Parathyroid adenoma (tissue), 2 donors: ENCODE results near the gene ACTMAP.

Experiments
- H2AFZ ChIP-seq: fragments of 300-600 bp; sonication (generic); one replicate; pipeline ENCODE4 v1.7.0; 2017; ENCODE audit warnings: antibody characterized with exemption, mild to moderate bottlenecking
- H3K27ac ChIP-seq: fragments of 300-600 bp; sonication (generic); one replicate; pipeline ENCODE4 v1.7.0; 2017
- H3K27me3 ChIP-seq: fragments of 300-600 bp; sonication (generic); one replicate; pipeline ENCODE4 v1.7.0; 2017; ENCODE audit warnings: low read length; ENCODE audit not compliant: control insufficient read depth, insufficient read depth
- H3K36me3 ChIP-seq: fragments of 300-600 bp; sonication (generic); one replicate; pipeline ENCODE4 v1.7.0; 2017; ENCODE audit warnings: low read length; ENCODE audit not compliant: control insufficient read depth, insufficient read depth
- H3K4me1 ChIP-seq: fragments of 300-600 bp; sonication (generic); one replicate; pipeline ENCODE4 v1.7.0; 2017; ENCODE audit warnings: control low read depth
- H3K4me2 ChIP-seq: fragments of 300-600 bp; sonication (generic); one replicate; pipeline ENCODE4 v1.7.0; 2017; ENCODE audit warnings: low read length
- H3K4me3 ChIP-seq: fragments of 300-600 bp; sonication (generic); one replicate; pipeline ENCODE4 v1.7.0; 2017; ENCODE audit warnings: low read depth, low read length
- H3K79me2 ChIP-seq: fragments of 300-600 bp; sonication (generic); one replicate; pipeline ENCODE4 v1.7.0; 2017; ENCODE audit warnings: control low read depth
- H3K9ac ChIP-seq: fragments of 300-600 bp; sonication (generic); one replicate; pipeline ENCODE4 v1.7.0; 2017; ENCODE audit warnings: mild to moderate bottlenecking
- H3K9me3 ChIP-seq: fragments of 300-600 bp; sonication (generic); one replicate; pipeline ENCODE4 v1.7.0; 2017; ENCODE audit warnings: low read length; ENCODE audit not compliant: control insufficient read depth
- CTCF ChIP-seq: fragments of 300-600 bp; sonication (generic); IDR thresholded peaks from one replicate; pipeline ENCODE4 v1.7.0; 2017; ENCODE audit warnings: antibody characterized with exemption, mild to moderate bottlenecking
- donor health status: primary hyperparathyroidism.

ACTMAP gene, protein sequence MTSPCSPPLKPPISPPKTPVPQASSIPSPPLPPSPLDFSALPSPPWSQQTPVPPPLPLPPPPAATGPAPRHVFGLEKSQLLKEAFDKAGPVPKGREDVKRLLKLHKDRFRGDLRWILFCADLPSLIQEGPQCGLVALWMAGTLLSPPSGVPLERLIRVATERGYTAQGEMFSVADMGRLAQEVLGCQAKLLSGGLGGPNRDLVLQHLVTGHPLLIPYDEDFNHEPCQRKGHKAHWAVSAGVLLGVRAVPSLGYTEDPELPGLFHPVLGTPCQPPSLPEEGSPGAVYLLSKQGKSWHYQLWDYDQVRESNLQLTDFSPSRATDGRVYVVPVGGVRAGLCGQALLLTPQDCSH

GRCh38 chr19:40750058-40750873, at the start of gene ACTMAP:
ACTMAP (minus strand) TSS chr19:40750477; CDS start chr19:40749803, 674 bp downstream.
- Histone ChIP-seq H3K27ac (peak within 1 kb of the TSS; percentile 94), H3K9ac (peak within 1 kb of the TSS; percentile 42), H2AFZ (peak within 1 kb of the TSS; percentile 87), H3K36me3 (no peaks in the 10 kb centered on the region), H3K4me3 (peak within 1 kb of the TSS; percentile 98), H3K27me3 (no peaks in the 10 kb centered on the region), H3K4me2 (peak within 1 kb of the TSS; percentile 99), H3K9me3 (no peaks in the 10 kb centered on the region), H3K4me1 (peaks cover 11% of the 10 kb centered on the region), H3K79me2 (peaks cover 26% of the 10 kb centered on the region)
- TF ChIP-seq CTCF = no peak

- Histone ChIP-seq H3K9me3 (no peaks in the 10 kb centered on the region), H2AFZ (peak overlapping the region; percentile 53), H3K4me1 (peaks cover 32% of the 10 kb centered on the region)
Observed at GRCh38 chr19:40799558-40800338, 49.5 kb upstream of the ACTMAP start.

GRCh38 chr19:40798683-40799557, 48.6 kb upstream of the ACTMAP start, which contains the start of gene EGLN2:
EGLN2 (plus strand) TSS chr19:40799191; CDS start chr19:40800573, 1,382 bp downstream.
- H3K9ac ChIP-seq = peak within 1 kb of the TSS; percentile 80
- H3K9me3 ChIP-seq = no peaks in the 10 kb centered on the region
- peak within 1 kb of the TSS; percentile 89 for H2AFZ ChIP-seq
- TF ChIP-seq CTCF = no peak
- peak within 1 kb of the TSS; percentile 63 for H3K4me3 ChIP-seq
- H3K36me3 ChIP-seq = no peaks in the 10 kb centered on the region
- peak within 1 kb of the TSS; percentile 67 for H3K4me2 ChIP-seq
- H3K79me2 ChIP-seq = peaks cover 8% of the 10 kb centered on the region
- H3K27me3 ChIP-seq = no peaks in the 10 kb centered on the region
- peak within 1 kb of the TSS; percentile 84 for H3K27ac ChIP-seq
- H3K4me1 ChIP-seq = peaks cover 26% of the 10 kb centered on the region

More at GRCh38 chr19:40799558-40800338, 49.5 kb upstream of the ACTMAP start:
- Histone ChIP-seq H3K4me3 (peak overlapping the region; percentile 63), H3K9ac (peak overlapping the region; percentile 80), H3K27me3 (no peaks in the 10 kb centered on the region), H3K4me2 (peak overlapping the region; percentile 67), H3K79me2 (peaks cover 8% of the 10 kb centered on the region), H3K27ac (peak overlapping the region; percentile 68), H3K36me3 (no peaks in the 10 kb centered on the region)
- no peak for TF ChIP-seq CTCF

- peaks cover 18% of the 10 kb centered on the region for H3K4me1 ChIP-seq
- peak; percentile 28 for TF ChIP-seq CTCF
- peak overlapping the region; percentile 84 for H3K27ac ChIP-seq
- H3K4me3 ChIP-seq = peak overlapping the region; percentile 61
- H3K36me3 ChIP-seq = no peaks in the 10 kb centered on the region
- no peaks in the 10 kb centered on the region for H3K27me3 ChIP-seq
- H3K9ac ChIP-seq = no peak overlapping the region
- H3K79me2 ChIP-seq = peaks cover 8% of the 10 kb centered on the region
- peak overlapping the region; percentile 48 for H3K4me2 ChIP-seq
- H3K9me3 ChIP-seq = no peaks in the 10 kb centered on the region
- H2AFZ ChIP-seq = peak overlapping the region; percentile 89
Observed at GRCh38 chr19:40797963-40798682, 47.8 kb upstream of the ACTMAP start.
